HCT116 (cell line): Measurements from ENCODE around the gene ZNF266. TPM values are rescaled to one million over a fixed set of nuclear protein-coding genes. Genes with fewer than 3 reads are reported as not detected.

Source experiments
- ATAC-seq: fragments of 200-7000 bp; cut with Tn5 transposase; 2 replicates; pipeline ENCODE4 v1.9.1; 2020; ENCODE audit warnings: mild to moderate bottlenecking, moderate library complexity
- BruUV-seq: library from RNA; stranded (reverse); fragments of 400-500 nt; replicated peaks from 2 replicates; lab custom pipeline; 2021; lab: Mats Ljungman, UMichigan
- CTCF ChIA-PET: fragments of 300-600 bp; sonication (Branson Sonifier 250); formaldehyde crosslinking; loops from one replicate; lab custom pipeline; 2021; ENCODE audit warnings: antibody characterized with exemption; lab: Charles Lee
- POLR2A ChIA-PET: fragments of 300-600, 350-600 bp; sonication (Branson Sonifier 250); formaldehyde crosslinking; loops from one replicate; lab custom pipeline; 2021; ENCODE audit warnings: antibody characterized with exemption; lab: Charles Lee
- RAD21 ChIA-PET, 2 experiments: fragments of 300-600 bp; sonication (Branson Sonifier 250); formaldehyde crosslinking; loops; one replicate each; lab custom pipeline; 2023; ENCODE audit warnings: low total read pairs in 2 of 2; ENCODE audit not compliant: uncharacterized antibody in 2 of 2, unreplicated experiment in 2 of 2, low non-redundant PET in 1 of 2; lab: Charles Lee
- DNase-seq: peaks from one replicate; pipeline ENCODE4 v3.0.0-alpha.2; 2010; ENCODE audit warnings: low read depth, low spot score
- H2AFZ ChIP-seq: fragments of 200-600 bp; shearing (Covaris generic), sonication (generic); 2 replicates; pipeline ENCODE4 v1.6.1; 2017; ENCODE audit warnings: low read depth, mixed run types, mixed read lengths, antibody characterized with exemption, low read length; ENCODE audit not compliant: poor library complexity, severe bottlenecking
- H3K27ac ChIP-seq: 2 replicates; pipeline ENCODE4 v1.5.1; 2012; ENCODE audit warnings: low read depth, low read length
- H3K27me3 ChIP-seq: fragments of 200-600 bp; sonication (generic); 2 replicates; pipeline ENCODE4 v1.6.1; 2016; ENCODE audit warnings: mixed run types, low read length, mixed read lengths; ENCODE audit not compliant: insufficient read depth
- H3K36me3 ChIP-seq, 2 experiments: fragments of 200-500 bp in 1 of 2; fragments of 200-600 bp in 1 of 2; sonication (Bioruptor generic) in 1 of 2; sonication (generic) in 1 of 2; 2 replicates each; pipeline versions ENCODE4 v1.5.1 to v1.6.1; 2014 to 2016; ENCODE audit warnings: low read length in 2 of 2, inconsistent platforms in 1 of 2, mixed read lengths in 1 of 2, mixed run types in 1 of 2; ENCODE audit not compliant: insufficient read depth in 2 of 2, control insufficient read depth in 1 of 2
- H3K4me1 ChIP-seq, 2 experiments: fragments of 200-600 bp in 1 of 2; sonication (generic) in 1 of 2; 2 replicates each; pipeline versions ENCODE4 v1.5.1 to v1.6.1; 2012 to 2017; ENCODE audit warnings: low read length in 2 of 2, inconsistent platforms in 1 of 2, mild to moderate bottlenecking in 1 of 2, mixed read lengths in 1 of 2, mixed run types in 1 of 2, moderate library complexity in 1 of 2; ENCODE audit not compliant: insufficient read depth in 2 of 2, control insufficient read depth in 1 of 2
- H3K4me2 ChIP-seq: fragments of 200-600 bp; sonication (generic); 2 replicates; pipeline ENCODE4 v1.6.1; 2017; ENCODE audit warnings: mixed run types, low read length, mixed read lengths
- H3K4me3 ChIP-seq, 2 experiments: fragments of 200-600 bp in 1 of 2; sonication (generic) in 1 of 2; replicated peaks in 1 of 2; 2 replicates each; pipeline ENCODE4 v1.5.1; 2011 to 2016; ENCODE audit warnings: low read length in 2 of 2, control low read depth in 1 of 2, low read depth in 1 of 2, mild to moderate bottlenecking in 1 of 2, mixed read lengths in 1 of 2, mixed run types in 1 of 2
- H3K79me2 ChIP-seq: fragments of 200-600 bp; sonication (generic); 2 replicates; pipeline ENCODE4 v1.6.1; 2017; ENCODE audit warnings: mild to moderate bottlenecking, mixed run types, low read length, moderate library complexity, mixed read lengths; ENCODE audit not compliant: insufficient read depth
- H3K9ac ChIP-seq: fragments of 200-600 bp; sonication (generic); 2 replicates; pipeline ENCODE4 v1.6.1; 2016; ENCODE audit warnings: low read length, mixed read lengths
- H3K9me2 ChIP-seq: fragments of 200-600 bp; sonication (generic), shearing (Covaris generic); 2 replicates; pipeline ENCODE4 v1.6.1; 2017; ENCODE audit warnings: mixed run types, mild to moderate bottlenecking, moderate library complexity; ENCODE audit not compliant: insufficient read depth
- H3K9me3 ChIP-seq, 2 experiments: fragments of 200-500 bp in 1 of 2; fragments of 200-600 bp in 1 of 2; sonication (Bioruptor generic) in 1 of 2; sonication (generic) in 1 of 2; 2 replicates each; pipeline ENCODE4 v1.6.1; 2014 to 2017; ENCODE audit warnings: low read length in 2 of 2, mixed read lengths in 2 of 2, inconsistent platforms in 1 of 2, low read depth in 1 of 2, mild to moderate bottlenecking in 1 of 2, mixed run types in 1 of 2, moderate library complexity in 1 of 2; ENCODE audit not compliant: control insufficient read depth in 1 of 2, insufficient read depth in 1 of 2
- H4K20me1 ChIP-seq: fragments of 200-600 bp; sonication (generic), shearing (Covaris generic); 2 replicates; pipeline ENCODE4 v1.6.1; 2017; ENCODE audit warnings: mixed run types, mild to moderate bottlenecking, moderate library complexity; ENCODE audit not compliant: insufficient read depth
- ATF3 ChIP-seq: IDR thresholded peaks from 2 replicates; pipeline ENCODE4 v1.6.1; 2012
- CBX3 ChIP-seq: IDR thresholded peaks from 2 replicates; pipeline ENCODE4 v1.6.1; 2012; ENCODE audit warnings: low read depth
- CTCF ChIP-seq, 3 experiments: fragments of 200-600 bp in 1 of 3; sonication (generic) in 1 of 3; IDR thresholded peaks in 2 of 3; conservative IDR thresholded peaks in 1 of 3; 2 replicates each; pipeline ENCODE4 v1.5.1; 2012 to 2017; ENCODE audit warnings: low read depth in 2 of 3, low read length in 2 of 3, antibody characterized with exemption in 1 of 3, borderline replicate concordance in 1 of 3, control low read depth in 1 of 3, mild to moderate bottlenecking in 1 of 3, mixed read lengths in 1 of 3, mixed run types in 1 of 3, moderate library complexity in 1 of 3; ENCODE audit not compliant: insufficient read depth in 1 of 3
- EGR1 ChIP-seq: IDR thresholded peaks from 2 replicates; pipeline ENCODE4 v1.6.1; 2012; ENCODE audit warnings: low read depth
- EZH2phosphoT487 ChIP-seq: fragments of 200-600 bp; IDR thresholded peaks from 2 replicates; pipeline ENCODE4 v1.6.1; 2018; ENCODE audit warnings: antibody characterized with exemption, borderline replicate concordance
- MAX ChIP-seq: IDR thresholded peaks from 2 replicates; pipeline ENCODE4 v1.6.1; 2012
- POLR2A ChIP-seq: IDR thresholded peaks from 2 replicates; pipeline ENCODE4 v1.7.0; 2011; ENCODE audit warnings: borderline replicate concordance; ENCODE audit not compliant: insufficient read depth, insufficient read length; ENCODE audit errors: extremely low read depth
- RAD21 ChIP-seq: IDR thresholded peaks from 2 replicates; pipeline ENCODE4 v1.6.1; 2012; ENCODE audit warnings: low read depth, mild to moderate bottlenecking
- SIN3A ChIP-seq: IDR thresholded peaks from 2 replicates; pipeline ENCODE4 v1.6.1; 2012; ENCODE audit warnings: low read depth
- SP1 ChIP-seq: IDR thresholded peaks from 2 replicates; pipeline ENCODE4 v1.6.1; 2012; ENCODE audit warnings: low read depth
- SRF ChIP-seq: IDR thresholded peaks from 2 replicates; pipeline ENCODE4 v1.6.1; 2012; ENCODE audit warnings: low read depth
- TCF7L2 ChIP-seq: IDR thresholded peaks from 2 replicates; pipeline ENCODE4 v1.7.0; 2011; ENCODE audit warnings: borderline replicate concordance, inconsistent platforms; ENCODE audit not compliant: insufficient read depth, insufficient read length; ENCODE audit errors: extremely low read depth
- intact Hi-C: fragments of 100-400 bp; cut with micrococcal nuclease; formaldehyde crosslinking; loops from 2 replicates; pipeline ENCODE4 v1.10.0; 2022
- total RNA-seq: library from RNA; stranded (reverse); gene quantifications from one replicate; pipeline ENCODE4 v1.2.1, GENCODE V29; 2021; ENCODE audit not compliant: unreplicated experiment

Gene ZNF266
- total RNA-seq, 1 experiment from 2014 or later = 9.4 TPM

GRCh38 chr19:9413240-9413954 lies 22.0 kb downstream of the ZNF266 start:
- no peak overlapping the region for H3K4me2 ChIP-seq
- peaks cover 20 to 36% of the 10 kb centered on the region in 2 experiments; a peak in 2 of 4 replicates for H3K9me3 ChIP-seq
- TF ChIP-seq MAX (no peak), CBX3 (no peak), EZH2phosphoT487 (no peak), ATF3 (no peak), RAD21 (no peak), POLR2A (no peak), CTCF (IDR thresholded peaks at IDR 0.05 in 2 of 3, conservative IDR thresholded peaks at IDR 0.05 in 1 of 3; ENCODE audit: borderline replicate concordance in 1 of 3, insufficient read depth in 1 of 3, low read depth in 2 of 3, low read length in 2 of 3) (no peak), SP1 (no peak), SRF (no peak), EGR1 (no peak), SIN3A (no peak), TCF7L2 (no peak)
- H3K27me3 ChIP-seq = no peaks in the 10 kb centered on the region
- no peak overlapping the region for H3K27ac ChIP-seq
- H3K79me2 ChIP-seq = no peaks in the 10 kb centered on the region
- BruUV-seq = no TSS peak
- H3K4me3 ChIP-seq = no peak overlapping the region
- DNase-seq (no peak), ATAC-seq (no peak)
- intact Hi-C loops = no loop called here
- CTCF ChIA-PET = no interaction called here
- no peaks in the 10 kb centered on the region for H4K20me1 ChIP-seq
- H3K9ac ChIP-seq = no peak overlapping the region
- H3K36me3 ChIP-seq = peaks cover 16 to 30% of the 10 kb centered on the region in 2 experiments
- no peaks in the 10 kb centered on the region for H3K9me2 ChIP-seq
- H3K4me1 ChIP-seq = no peaks in the 10 kb centered on the region
- POLR2A ChIA-PET = no interaction called here
- H2AFZ ChIP-seq = no peak overlapping the region
- RAD21 ChIA-PET = no interaction called here
